Epithelial cell of proximal tubule (primary cell): ENCODE data around the gene PTPRB. TPM values are rescaled to one million over a fixed set of nuclear protein-coding genes. Genes with fewer than 3 reads are reported as not detected.

ENCODE experiments used
- DNase-seq: peaks from one replicate; pipeline ENCODE4 v3.0.0-alpha.2; 2011; ENCODE audit warnings: low read depth
- H3K4me3 ChIP-seq: 2 replicates; pipeline ENCODE4 v1.5.1; 2011; ENCODE audit warnings: low read depth, mild to moderate bottlenecking, low read length
- CTCF ChIP-seq: conservative IDR thresholded peaks from 2 replicates; pipeline ENCODE4 v1.5.1; 2012; ENCODE audit warnings: low read depth, mild to moderate bottlenecking, low read length
- total RNA-seq: library from RNA; depleted of rRNA; stranded (reverse); fragments of >200 nt; gene quantifications from 2 replicates; pipeline ENCODE4 v1.2.3, GENCODE V29; 2015

The PTPRB gene
- total RNA-seq, 1 donor from 2014 or later = 1.6 TPM

GRCh38 chr12:70467476-70467875 is 169.8 kb downstream of the PTPRB start:
- no peak for DNase-seq
- H3K4me3 ChIP-seq = no peak overlapping the region
- TF ChIP-seq CTCF = no peak

- no peak for DNase-seq
- no peak overlapping the region for H3K4me3 ChIP-seq
- no peak for TF ChIP-seq CTCF
Measured at GRCh38 chr12:70466753-70467152, 170.5 kb downstream of the PTPRB start.
